DND-41 (cell line): ENCODE results near the gene PTPRO.

Source experiments
- ATAC-seq: fragments of 200-7000 bp; cut with Tn5 transposase; 3 replicates; pipeline ENCODE4 v1.9.1; 2021; ENCODE audit warnings: low read depth; ENCODE audit not compliant: insufficient read depth
- DNase-seq: peaks from one replicate; pipeline ENCODE4 v3.0.0-alpha.2; 2020
- H2AFZ ChIP-seq: 2 replicates; pipeline ENCODE4 v1.6.0; 2012; ENCODE audit warnings: low read depth, low read length
- H3K27ac ChIP-seq: 2 replicates; pipeline ENCODE4 v1.5.1; 2012; ENCODE audit warnings: low read length, inconsistent platforms
- H3K27me3 ChIP-seq: fragments of 200-600 bp; sonication (generic); 2 replicates; pipeline ENCODE4 v1.6.0; 2012; ENCODE audit warnings: low read length, mild to moderate bottlenecking, inconsistent platforms; ENCODE audit not compliant: insufficient read depth, poor library complexity
- H3K36me3 ChIP-seq: 2 replicates; pipeline ENCODE4 v1.5.1; 2012; ENCODE audit warnings: low read length, inconsistent platforms; ENCODE audit not compliant: insufficient read depth
- H3K4me1 ChIP-seq: 2 replicates; pipeline ENCODE4 v1.5.1; 2012; ENCODE audit warnings: mild to moderate bottlenecking, low read length; ENCODE audit not compliant: insufficient read depth
- H3K4me2 ChIP-seq: 2 replicates; pipeline ENCODE4 v1.6.0; 2012; ENCODE audit warnings: mild to moderate bottlenecking, moderate library complexity, low read length, inconsistent platforms; ENCODE audit not compliant: insufficient read depth
- H3K4me3 ChIP-seq, 2 experiments: fragments of 200-600 bp in 1 of 2; shearing (Covaris generic) in 1 of 2; 2 replicates each; pipeline ENCODE4 v1.5.1; 2012 to 2016; ENCODE audit warnings: inconsistent platforms in 2 of 2, low read length in 2 of 2, mild to moderate bottlenecking in 2 of 2, low read depth in 1 of 2, moderate library complexity in 1 of 2
- H3K79me2 ChIP-seq: 2 replicates; pipeline ENCODE4 v1.6.0; 2012; ENCODE audit warnings: low read length, inconsistent platforms; ENCODE audit not compliant: insufficient read depth
- H3K9ac ChIP-seq: 2 replicates; pipeline ENCODE4 v1.6.0; 2012; ENCODE audit warnings: low read depth, mild to moderate bottlenecking, inconsistent platforms, low read length, moderate library complexity
- H3K9me3 ChIP-seq: 2 replicates; pipeline ENCODE4 v1.5.1; 2012; ENCODE audit warnings: low read length, moderate library complexity, mild to moderate bottlenecking, inconsistent platforms; ENCODE audit not compliant: insufficient read depth, severe bottlenecking
- H4K20me1 ChIP-seq: 2 replicates; pipeline ENCODE4 v1.6.0; 2012; ENCODE audit warnings: low read length; ENCODE audit not compliant: insufficient read depth
- EZH2 ChIP-seq: IDR thresholded peaks from 3 replicates; pipeline ENCODE4 v1.6.1; 2012; ENCODE audit warnings: borderline replicate concordance, low read depth, mild to moderate bottlenecking, moderate library complexity, low read length, inconsistent platforms; ENCODE audit not compliant: severe bottlenecking
- TF ChIP-seq, protein P1 (sequence below): IDR thresholded peaks from 2 replicates; pipeline ENCODE4 v1.5.1; 2012; ENCODE audit warnings: borderline replicate concordance, low read length, moderate library complexity, mild to moderate bottlenecking; ENCODE audit not compliant: poor library complexity, severe bottlenecking; ENCODE audit errors: extremely low read depth

PTPRO gene

DNA sequence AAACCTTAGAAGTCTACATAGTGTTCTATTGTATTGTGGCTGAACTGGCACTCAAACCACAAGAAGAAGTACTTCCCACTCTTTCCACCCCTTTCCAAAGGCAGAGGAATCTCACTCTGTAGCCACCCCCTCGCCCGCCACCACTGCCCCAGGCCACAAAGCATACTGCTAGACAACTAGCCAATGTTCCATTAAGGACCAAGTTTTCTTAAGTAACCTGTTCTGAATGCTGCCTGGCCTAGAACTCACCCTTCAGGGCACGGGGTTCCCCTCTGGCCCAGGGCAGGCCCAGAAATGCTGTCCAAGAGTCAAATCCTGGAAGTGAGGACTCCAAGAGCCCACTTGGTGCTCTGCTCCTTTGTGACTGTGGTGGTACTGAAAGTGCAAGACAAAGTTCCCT lies 15.7 kb upstream of the PTPRO start:
- H3K4me3 ChIP-seq = no peak overlapping the region
- DNase-seq = no peak
- H3K79me2 ChIP-seq = no peaks in the 10 kb centered on the region
- H3K9ac ChIP-seq = no peak overlapping the region
- H2AFZ ChIP-seq = no peak overlapping the region
- no peak overlapping the region for H3K4me2 ChIP-seq
- TF ChIP-seq, protein P1, sequence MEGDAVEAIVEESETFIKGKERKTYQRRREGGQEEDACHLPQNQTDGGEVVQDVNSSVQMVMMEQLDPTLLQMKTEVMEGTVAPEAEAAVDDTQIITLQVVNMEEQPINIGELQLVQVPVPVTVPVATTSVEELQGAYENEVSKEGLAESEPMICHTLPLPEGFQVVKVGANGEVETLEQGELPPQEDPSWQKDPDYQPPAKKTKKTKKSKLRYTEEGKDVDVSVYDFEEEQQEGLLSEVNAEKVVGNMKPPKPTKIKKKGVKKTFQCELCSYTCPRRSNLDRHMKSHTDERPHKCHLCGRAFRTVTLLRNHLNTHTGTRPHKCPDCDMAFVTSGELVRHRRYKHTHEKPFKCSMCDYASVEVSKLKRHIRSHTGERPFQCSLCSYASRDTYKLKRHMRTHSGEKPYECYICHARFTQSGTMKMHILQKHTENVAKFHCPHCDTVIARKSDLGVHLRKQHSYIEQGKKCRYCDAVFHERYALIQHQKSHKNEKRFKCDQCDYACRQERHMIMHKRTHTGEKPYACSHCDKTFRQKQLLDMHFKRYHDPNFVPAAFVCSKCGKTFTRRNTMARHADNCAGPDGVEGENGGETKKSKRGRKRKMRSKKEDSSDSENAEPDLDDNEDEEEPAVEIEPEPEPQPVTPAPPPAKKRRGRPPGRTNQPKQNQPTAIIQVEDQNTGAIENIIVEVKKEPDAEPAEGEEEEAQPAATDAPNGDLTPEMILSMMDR = no peak
- no peak for TF ChIP-seq EZH2
- H3K27me3 ChIP-seq = no peaks in the 10 kb centered on the region
- H3K4me1 ChIP-seq = no peaks in the 10 kb centered on the region
- no peaks in the 10 kb centered on the region for H3K9me3 ChIP-seq
- no peaks in the 10 kb centered on the region for H3K36me3 ChIP-seq
- H3K27ac ChIP-seq = no peak overlapping the region
- no peak for ATAC-seq
- no peaks in the 10 kb centered on the region for H4K20me1 ChIP-seq

DNA sequence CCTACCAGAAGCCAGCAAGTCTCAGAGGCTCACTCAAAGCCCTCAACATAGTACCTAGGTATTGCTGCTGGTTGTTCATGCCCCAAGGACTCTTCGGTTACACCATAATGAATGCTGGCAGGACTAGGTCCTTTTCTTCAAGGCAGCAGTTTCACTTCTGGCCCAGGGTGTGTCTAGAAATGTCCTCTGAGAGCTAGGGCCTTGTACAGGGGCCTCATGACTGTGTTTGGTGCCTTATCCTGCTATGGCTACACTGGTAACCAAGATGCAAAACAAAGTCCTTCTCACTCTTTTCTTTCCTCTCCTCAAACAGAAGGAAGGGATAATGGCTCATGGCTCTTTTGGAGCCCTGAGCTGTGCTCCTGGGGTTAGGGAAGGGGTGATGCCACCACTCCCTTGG lies 15.2 kb upstream of the PTPRO start:
- Histone ChIP-seq H3K4me1 (no peaks in the 10 kb centered on the region), H3K4me3 (no peak overlapping the region), H3K79me2 (no peaks in the 10 kb centered on the region), H3K9me3 (no peaks in the 10 kb centered on the region), H4K20me1 (no peaks in the 10 kb centered on the region), H2AFZ (no peak overlapping the region), H3K4me2 (no peak overlapping the region), H3K27me3 (no peaks in the 10 kb centered on the region), H3K36me3 (no peaks in the 10 kb centered on the region), H3K9ac (no peak overlapping the region), H3K27ac (no peak overlapping the region)
- TF ChIP-seq, protein P1 = no peak
- no peak for TF ChIP-seq EZH2
- DNase-seq (no peak), ATAC-seq (no peak)

DNA sequence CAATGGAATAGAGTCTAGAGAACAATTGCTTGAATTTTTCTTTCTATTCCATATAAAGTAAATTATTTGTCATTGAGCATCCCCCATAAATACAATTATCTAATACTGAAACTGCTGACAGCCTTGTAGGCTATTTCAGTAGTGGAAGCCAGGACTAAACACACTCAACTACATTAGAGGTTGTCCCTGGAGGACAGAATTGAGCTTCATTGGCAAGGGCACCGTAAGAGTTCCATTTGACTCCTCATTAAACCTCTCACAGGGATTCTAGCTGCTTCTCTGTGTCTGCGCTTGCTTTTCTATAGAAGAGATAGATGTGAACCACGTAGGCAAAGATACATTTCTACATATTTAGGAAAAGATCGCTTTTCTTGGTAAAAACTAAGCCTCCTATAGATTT lies 3.5 kb upstream of the PTPRO start:
- no peaks in the 10 kb centered on the region for H3K79me2 ChIP-seq
- no peaks in the 10 kb centered on the region for H3K9me3 ChIP-seq
- H3K27ac ChIP-seq = no peak overlapping the region
- ATAC-seq (no peak), DNase-seq (no peak)
- no peaks in the 10 kb centered on the region for H3K36me3 ChIP-seq
- no peak overlapping the region for H2AFZ ChIP-seq
- H3K4me1 ChIP-seq = no peaks in the 10 kb centered on the region
- H3K4me2 ChIP-seq = no peak overlapping the region
- H4K20me1 ChIP-seq = no peaks in the 10 kb centered on the region
- H3K27me3 ChIP-seq = no peaks in the 10 kb centered on the region
- no peak for TF ChIP-seq EZH2
- TF ChIP-seq, protein P1 = no peak
- no peak overlapping the region for H3K9ac ChIP-seq
- no peak overlapping the region for H3K4me3 ChIP-seq

DNA sequence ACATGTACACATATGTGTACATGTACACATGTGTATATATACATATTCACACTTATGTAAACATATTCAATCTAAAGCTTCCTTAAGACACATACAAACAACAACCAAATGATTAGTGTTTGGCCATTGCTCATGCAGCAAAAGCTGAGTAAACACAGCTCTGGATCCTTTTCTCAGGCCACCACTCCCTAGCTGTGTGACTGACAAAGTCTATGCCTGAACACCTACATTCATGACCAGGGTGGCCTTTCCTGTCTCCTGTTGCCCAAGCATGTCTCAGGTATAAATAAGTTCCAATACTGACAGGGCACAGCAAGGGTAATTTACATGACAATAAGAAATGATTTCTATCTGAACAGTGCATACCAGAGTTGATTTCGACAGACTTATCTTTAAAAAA lies 1.4 kb upstream of the PTPRO start:
- Histone ChIP-seq H3K4me1 (no peaks in the 10 kb centered on the region), H3K4me3 (no peak overlapping the region), H3K27me3 (no peaks in the 10 kb centered on the region), H2AFZ (no peak overlapping the region), H3K36me3 (no peaks in the 10 kb centered on the region), H3K4me2 (no peak overlapping the region), H3K9ac (no peak overlapping the region), H4K20me1 (no peaks in the 10 kb centered on the region), H3K79me2 (no peaks in the 10 kb centered on the region), H3K27ac (no peak overlapping the region), H3K9me3 (no peaks in the 10 kb centered on the region)
- DNase-seq (no peak), ATAC-seq (no peak)
- TF ChIP-seq, protein P1 = no peak
- no peak for TF ChIP-seq EZH2
